ENCODE data around the gene TMEM250.

DNA sequence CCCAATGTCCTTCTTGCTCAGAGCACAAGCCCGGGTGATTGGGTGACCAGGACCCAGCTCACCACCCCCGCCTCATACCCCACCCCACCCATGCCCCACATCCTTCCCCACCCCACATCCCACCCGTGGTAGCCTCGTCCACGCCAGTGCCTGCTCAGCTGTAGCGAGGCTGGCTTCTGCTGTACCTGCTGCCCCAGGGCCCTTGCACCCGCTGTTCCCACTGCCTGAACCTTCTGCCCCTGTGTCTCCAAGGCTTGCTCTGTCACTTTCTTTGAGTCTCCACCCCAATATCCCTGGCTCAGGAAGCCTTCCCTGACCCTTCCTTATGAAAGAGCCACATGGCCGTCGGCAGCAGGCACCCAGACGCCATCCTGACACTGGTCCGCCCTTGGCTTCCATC is 20.5 kb downstream of the TMEM250 start:
- TF ChIP-seq, protein P1, sequence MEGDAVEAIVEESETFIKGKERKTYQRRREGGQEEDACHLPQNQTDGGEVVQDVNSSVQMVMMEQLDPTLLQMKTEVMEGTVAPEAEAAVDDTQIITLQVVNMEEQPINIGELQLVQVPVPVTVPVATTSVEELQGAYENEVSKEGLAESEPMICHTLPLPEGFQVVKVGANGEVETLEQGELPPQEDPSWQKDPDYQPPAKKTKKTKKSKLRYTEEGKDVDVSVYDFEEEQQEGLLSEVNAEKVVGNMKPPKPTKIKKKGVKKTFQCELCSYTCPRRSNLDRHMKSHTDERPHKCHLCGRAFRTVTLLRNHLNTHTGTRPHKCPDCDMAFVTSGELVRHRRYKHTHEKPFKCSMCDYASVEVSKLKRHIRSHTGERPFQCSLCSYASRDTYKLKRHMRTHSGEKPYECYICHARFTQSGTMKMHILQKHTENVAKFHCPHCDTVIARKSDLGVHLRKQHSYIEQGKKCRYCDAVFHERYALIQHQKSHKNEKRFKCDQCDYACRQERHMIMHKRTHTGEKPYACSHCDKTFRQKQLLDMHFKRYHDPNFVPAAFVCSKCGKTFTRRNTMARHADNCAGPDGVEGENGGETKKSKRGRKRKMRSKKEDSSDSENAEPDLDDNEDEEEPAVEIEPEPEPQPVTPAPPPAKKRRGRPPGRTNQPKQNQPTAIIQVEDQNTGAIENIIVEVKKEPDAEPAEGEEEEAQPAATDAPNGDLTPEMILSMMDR (IDR thresholded peaks at IDR 0.05), result no peak
- TF ChIP-seq EP300 (IDR thresholded peaks at IDR 0.05), result no peak

All from sigmoid colon (tissue), 4 donors.